ENCODE results near the gene SYNE2. TPM values are rescaled to one million over a fixed set of nuclear protein-coding genes. Genes with fewer than 3 reads are reported as not detected.

SYNE2 gene
- total RNA-seq, 1 donor = 13.4 TPM

DNA sequence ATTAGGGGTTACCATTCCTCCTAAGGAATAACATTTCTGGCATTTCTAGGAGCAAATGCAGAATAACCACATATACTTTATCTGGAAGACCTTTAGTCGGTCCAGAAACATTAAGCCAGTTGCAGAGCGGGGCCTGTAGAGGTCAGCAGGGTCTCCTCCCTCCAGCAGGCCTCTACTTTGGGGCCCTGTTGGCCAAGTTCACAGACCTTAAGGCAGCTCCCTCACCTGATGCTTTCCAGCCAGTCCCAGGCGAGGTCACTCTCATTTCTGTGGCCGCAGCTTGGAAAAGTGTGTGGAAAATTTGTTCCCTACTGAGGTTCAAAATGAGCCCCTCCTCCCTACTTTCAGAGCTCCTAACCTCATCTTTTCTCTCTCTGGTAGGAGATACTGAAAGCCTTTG is 367.3 kb downstream of the SYNE2 start:
- no peak for DNase-seq (ENCODE audit: low read depth)
- no peak overlapping the region for H3K4me3 ChIP-seq (ENCODE audit: low read depth, low read length)
- TF ChIP-seq, protein P1, sequence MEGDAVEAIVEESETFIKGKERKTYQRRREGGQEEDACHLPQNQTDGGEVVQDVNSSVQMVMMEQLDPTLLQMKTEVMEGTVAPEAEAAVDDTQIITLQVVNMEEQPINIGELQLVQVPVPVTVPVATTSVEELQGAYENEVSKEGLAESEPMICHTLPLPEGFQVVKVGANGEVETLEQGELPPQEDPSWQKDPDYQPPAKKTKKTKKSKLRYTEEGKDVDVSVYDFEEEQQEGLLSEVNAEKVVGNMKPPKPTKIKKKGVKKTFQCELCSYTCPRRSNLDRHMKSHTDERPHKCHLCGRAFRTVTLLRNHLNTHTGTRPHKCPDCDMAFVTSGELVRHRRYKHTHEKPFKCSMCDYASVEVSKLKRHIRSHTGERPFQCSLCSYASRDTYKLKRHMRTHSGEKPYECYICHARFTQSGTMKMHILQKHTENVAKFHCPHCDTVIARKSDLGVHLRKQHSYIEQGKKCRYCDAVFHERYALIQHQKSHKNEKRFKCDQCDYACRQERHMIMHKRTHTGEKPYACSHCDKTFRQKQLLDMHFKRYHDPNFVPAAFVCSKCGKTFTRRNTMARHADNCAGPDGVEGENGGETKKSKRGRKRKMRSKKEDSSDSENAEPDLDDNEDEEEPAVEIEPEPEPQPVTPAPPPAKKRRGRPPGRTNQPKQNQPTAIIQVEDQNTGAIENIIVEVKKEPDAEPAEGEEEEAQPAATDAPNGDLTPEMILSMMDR (IDR thresholded peaks at IDR 0.05; ENCODE audit: insufficient read depth, low read depth, low read length) = no peak

DNA sequence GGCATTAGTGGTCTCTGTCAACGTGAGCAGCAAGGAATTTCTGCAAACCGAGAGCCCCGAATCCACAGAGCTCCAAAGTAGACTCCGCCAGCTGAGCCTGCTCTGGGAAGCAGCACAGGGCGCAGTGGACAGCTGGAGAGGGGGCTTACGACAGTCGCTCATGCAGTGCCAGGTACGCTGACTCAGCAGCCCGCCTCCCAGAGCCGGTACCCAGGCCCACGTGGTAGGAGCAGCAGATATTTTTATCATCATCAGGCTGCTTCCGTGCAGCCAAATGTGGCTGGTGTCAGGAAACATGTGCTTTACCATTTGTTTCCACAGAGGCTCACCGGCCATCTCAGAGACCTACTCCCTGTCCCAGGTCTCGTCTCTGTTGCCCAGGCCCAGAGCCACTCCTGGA is 367.7 kb downstream of the SYNE2 start:
- TF ChIP-seq, protein P1 (IDR thresholded peaks at IDR 0.05; ENCODE audit: insufficient read depth, low read depth, low read length) = no peak
- no peak for DNase-seq (ENCODE audit: low read depth)
- H3K4me3 ChIP-seq (ENCODE audit: low read depth, low read length) = no peak overlapping the region

DNA sequence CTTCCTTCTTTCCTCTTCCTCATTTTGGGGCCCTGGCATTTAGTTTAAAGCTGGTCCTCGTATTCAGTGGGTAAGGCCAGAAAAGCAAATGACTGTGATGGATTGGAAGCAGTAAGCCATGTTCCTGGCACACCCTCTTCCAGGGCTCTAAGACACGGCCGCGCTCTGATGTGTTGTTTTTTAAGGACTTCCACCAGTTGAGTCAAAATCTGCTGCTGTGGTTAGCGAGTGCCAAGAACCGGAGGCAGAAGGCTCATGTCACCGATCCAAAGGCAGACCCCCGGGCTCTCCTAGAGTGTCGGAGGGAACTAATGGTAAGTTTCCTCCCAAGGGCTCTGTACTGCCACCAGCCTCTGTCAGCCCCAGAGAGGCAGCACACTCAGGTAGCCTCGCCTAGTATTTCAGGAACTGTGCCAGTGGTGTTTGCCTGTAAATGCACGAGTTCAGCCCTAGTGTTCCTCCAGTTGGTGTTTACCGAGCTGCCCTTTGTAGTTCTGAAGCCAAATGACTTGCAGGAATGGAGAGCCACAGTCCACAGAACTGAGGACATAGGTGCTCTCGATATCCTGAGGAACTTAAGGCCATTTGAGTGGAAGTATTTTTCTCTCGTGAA is 368.7 kb downstream of the SYNE2 start:
- no peak overlapping the region for H3K4me3 ChIP-seq (ENCODE audit: low read depth, low read length)
- DNase-seq (ENCODE audit: low read depth) = no peak
- TF ChIP-seq, protein P1 (IDR thresholded peaks at IDR 0.05; ENCODE audit: insufficient read depth, low read depth, low read length) = no peak

DNA sequence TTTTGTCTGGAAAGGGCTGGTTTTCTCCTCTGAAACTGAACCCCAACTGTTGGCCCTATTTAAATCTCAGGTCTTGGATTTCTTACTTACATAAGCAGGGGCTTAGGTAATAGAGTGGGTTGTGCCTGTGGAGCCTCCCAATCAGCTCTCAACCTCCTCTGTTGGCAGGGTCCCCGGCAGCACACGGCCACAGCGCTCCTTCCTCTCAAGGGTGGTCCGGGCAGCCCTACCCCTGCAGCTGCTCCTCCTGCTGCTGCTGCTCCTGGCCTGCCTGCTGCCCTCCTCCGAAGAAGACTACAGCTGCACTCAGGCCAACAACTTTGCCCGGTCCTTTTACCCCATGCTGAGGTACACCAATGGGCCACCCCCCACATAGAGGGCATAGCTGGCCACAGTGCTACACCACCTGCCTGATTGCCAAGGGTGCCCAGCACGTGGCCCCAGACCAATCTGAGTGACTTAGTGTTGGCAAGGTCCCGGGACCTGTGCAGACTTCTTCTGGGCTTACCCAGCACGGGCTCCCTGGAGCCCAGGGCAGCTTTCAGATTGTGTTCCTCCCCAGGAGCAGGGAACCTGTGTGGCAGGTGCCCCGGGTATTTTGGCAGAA is 372.4 kb downstream of the SYNE2 start:
- TF ChIP-seq, protein P1 (IDR thresholded peaks at IDR 0.05; ENCODE audit: insufficient read depth, low read depth, low read length) = no peak
- no peak overlapping the region for H3K4me3 ChIP-seq (ENCODE audit: low read depth, low read length)
- DNase-seq (ENCODE audit: low read depth) = no peak

DNA sequence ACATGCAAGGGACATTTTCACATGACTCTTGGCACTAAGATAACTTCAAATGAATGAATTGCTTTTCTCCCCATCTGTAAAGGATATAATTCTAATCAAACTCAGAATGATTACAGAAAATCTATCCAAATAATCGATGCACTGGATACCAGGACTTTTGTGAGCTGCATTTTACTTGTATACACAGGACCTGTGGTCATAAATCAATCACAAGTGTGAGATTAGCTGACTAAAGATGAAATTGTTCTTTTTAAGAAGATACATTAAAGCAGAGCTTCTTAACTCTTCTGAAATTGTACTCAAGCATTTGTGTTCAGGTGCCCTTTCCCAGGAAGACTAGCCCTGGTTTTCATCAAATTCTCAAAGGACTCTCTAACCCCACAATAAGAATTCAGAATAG is 375.1 kb downstream of the SYNE2 start:
- TF ChIP-seq, protein P1 (IDR thresholded peaks at IDR 0.05; ENCODE audit: insufficient read depth, low read depth, low read length) = no peak
- DNase-seq (ENCODE audit: low read depth) = no peak
- no peak overlapping the region for H3K4me3 ChIP-seq (ENCODE audit: low read depth, low read length)

DNA sequence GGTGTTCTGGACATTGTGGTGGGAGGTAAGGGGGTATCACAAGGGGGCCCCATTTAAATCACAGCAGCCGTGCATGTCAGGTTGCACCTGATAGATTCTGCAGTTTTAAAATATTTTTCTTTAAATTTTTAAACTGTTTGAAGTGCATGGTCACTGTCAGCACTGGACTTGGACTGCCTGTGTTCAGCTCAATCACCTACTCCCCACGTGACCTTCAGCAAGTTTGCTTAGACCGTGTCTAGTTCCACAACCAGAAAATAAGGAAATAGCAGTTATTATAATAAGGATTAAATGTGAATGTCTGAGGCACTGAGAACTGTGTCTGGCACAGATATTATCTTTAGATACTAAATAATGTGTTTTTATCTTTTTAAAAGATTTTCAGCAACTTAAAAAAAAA is 376.7 kb downstream of the SYNE2 start:
- no peak overlapping the region for H3K4me3 ChIP-seq (ENCODE audit: low read depth, low read length)
- TF ChIP-seq, protein P1 (IDR thresholded peaks at IDR 0.05; ENCODE audit: insufficient read depth, low read depth, low read length) = no peak
- no peak for DNase-seq (ENCODE audit: low read depth)
